Calu3 (cell line): ENCODE data around the gene BAMBI. TPM values are rescaled to one million over a fixed set of nuclear protein-coding genes. Genes with fewer than 3 reads are reported as not detected.

Experiments
- BruUV-seq: library from RNA; stranded (reverse); fragments of 400-500 nt; replicated peaks from 2 replicates; lab custom pipeline; 2021; lab: Mats Ljungman, UMichigan
- CTCF ChIA-PET: fragments of 300-600 bp; sonication (Branson Sonifier 250); formaldehyde crosslinking; loops from one replicate; lab custom pipeline; 2022; ENCODE audit warnings: antibody characterized with exemption; lab: Charles Lee
- DNase-seq: peaks from one replicate; pipeline ENCODE4 v3.0.0; 2022
- H3K27ac Mint-ChIP-seq: one replicate; pipeline ENCODE4 v1.8.0; 2022; ENCODE audit warnings: mixed read lengths; ENCODE audit not compliant: unreplicated experiment
- H3K27me3 Mint-ChIP-seq: one replicate; pipeline ENCODE4 v1.8.0; 2022; ENCODE audit warnings: mixed read lengths; ENCODE audit not compliant: unreplicated experiment
- H3K36me3 Mint-ChIP-seq: one replicate; pipeline ENCODE4 v1.8.0; 2022; ENCODE audit warnings: mild to moderate bottlenecking, moderate library complexity, mixed read lengths; ENCODE audit not compliant: insufficient read depth, unreplicated experiment
- H3K4me1 Mint-ChIP-seq: one replicate; pipeline ENCODE4 v1.8.0; 2022; ENCODE audit warnings: mild to moderate bottlenecking, low read depth, mixed read lengths; ENCODE audit not compliant: unreplicated experiment
- H3K4me3 Mint-ChIP-seq: one replicate; pipeline ENCODE4 v1.8.0; 2022; ENCODE audit warnings: mild to moderate bottlenecking, low read depth, moderate library complexity, mixed read lengths; ENCODE audit not compliant: unreplicated experiment
- H3K9me3 Mint-ChIP-seq: one replicate; pipeline ENCODE4 v1.8.0; 2022; ENCODE audit warnings: low read depth, mixed read lengths; ENCODE audit not compliant: unreplicated experiment
- intact Hi-C: fragments of 100-400 bp; cut with micrococcal nuclease; formaldehyde crosslinking; loops from one replicate; pipeline ENCODE4 v1.10.0; 2022; ENCODE audit not compliant: unreplicated experiment
- total RNA-seq: library from RNA; stranded (reverse); gene quantifications from 2 replicates; pipeline ENCODE4 v1.2.3, GENCODE V29; 2022
- TF ChIP-seq, protein P1 (sequence below): fragments of 200-600 bp; IDR thresholded peaks from one replicate; pipeline ENCODE4 v1.8.0; 2022; ENCODE audit warnings: antibody characterized with exemption; ENCODE audit not compliant: unreplicated experiment

The BAMBI gene
- total RNA-seq, 1 experiment from 2014 or later: 42.2 TPM

DNA sequence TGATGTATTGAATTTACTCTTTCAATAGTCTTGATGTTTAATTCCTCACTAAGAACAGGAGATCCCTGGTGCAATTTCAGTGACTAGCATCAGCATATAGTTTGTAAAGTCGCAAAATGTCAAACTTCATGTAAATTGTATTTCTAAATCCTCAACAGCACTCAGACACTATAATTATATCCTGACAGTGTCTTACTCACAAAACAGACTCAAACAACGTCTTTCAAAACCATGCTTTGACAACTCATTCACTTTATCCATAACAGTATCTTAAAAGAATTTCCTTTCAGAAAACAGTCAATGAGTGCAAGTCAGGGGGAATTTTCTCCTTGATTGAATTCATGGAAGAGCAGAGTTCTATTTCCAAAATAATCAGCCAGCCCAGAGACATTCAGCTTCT is 20.8 kb downstream of the BAMBI start:
- Mint-ChIP-seq H3K27me3 (no peaks in the 10 kb centered on the region), H3K9me3 (no peaks in the 10 kb centered on the region), H3K4me3 (no peak overlapping the region), H3K36me3 (no peaks in the 10 kb centered on the region), H3K27ac (no peak overlapping the region), H3K4me1 (no peaks in the 10 kb centered on the region)
- intact Hi-C loops: no loop called here
- no TSS peak for BruUV-seq
- no peak for DNase-seq
- TF ChIP-seq, protein P1, sequence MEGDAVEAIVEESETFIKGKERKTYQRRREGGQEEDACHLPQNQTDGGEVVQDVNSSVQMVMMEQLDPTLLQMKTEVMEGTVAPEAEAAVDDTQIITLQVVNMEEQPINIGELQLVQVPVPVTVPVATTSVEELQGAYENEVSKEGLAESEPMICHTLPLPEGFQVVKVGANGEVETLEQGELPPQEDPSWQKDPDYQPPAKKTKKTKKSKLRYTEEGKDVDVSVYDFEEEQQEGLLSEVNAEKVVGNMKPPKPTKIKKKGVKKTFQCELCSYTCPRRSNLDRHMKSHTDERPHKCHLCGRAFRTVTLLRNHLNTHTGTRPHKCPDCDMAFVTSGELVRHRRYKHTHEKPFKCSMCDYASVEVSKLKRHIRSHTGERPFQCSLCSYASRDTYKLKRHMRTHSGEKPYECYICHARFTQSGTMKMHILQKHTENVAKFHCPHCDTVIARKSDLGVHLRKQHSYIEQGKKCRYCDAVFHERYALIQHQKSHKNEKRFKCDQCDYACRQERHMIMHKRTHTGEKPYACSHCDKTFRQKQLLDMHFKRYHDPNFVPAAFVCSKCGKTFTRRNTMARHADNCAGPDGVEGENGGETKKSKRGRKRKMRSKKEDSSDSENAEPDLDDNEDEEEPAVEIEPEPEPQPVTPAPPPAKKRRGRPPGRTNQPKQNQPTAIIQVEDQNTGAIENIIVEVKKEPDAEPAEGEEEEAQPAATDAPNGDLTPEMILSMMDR: no peak
- CTCF ChIA-PET: no interaction called here

DNA sequence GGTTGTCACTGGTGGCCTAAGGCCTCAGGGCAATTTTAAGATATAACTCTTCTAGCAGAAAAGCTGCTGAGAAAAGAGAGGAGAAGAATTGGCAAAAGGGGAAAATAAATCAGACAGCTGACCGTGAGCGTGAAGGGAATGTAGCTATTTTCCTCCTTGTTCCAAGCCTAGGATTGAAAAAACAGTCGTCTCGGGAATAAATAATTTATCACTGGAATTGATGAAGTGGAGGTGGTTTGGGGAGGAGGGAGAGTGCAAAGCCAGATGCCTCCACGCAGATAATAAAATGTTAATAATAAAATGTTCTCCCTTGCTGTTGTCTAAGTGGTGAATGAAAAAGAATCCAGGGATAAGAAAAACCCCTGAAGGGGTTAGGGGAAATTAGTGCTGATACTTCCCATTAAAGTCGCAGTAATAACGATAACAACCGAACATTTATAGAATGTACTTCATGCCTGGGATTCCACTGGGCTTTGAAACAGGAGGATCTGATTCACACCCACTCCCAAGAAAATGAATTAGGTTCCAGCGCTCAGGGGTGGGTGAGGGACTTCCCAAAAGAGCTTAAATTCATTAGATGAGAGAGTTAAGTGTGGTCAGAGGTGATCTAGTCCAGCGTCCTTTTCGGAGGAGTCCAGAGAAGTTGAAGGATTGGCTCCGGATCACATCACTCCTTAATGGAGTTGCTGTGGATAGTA is 27.3 kb downstream of the BAMBI start:
- CTCF ChIA-PET: no interaction called here
- H3K4me1 Mint-ChIP-seq: no peaks in the 10 kb centered on the region
- no peak overlapping the region for H3K4me3 Mint-ChIP-seq
- DNase-seq: no peak
- H3K36me3 Mint-ChIP-seq: no peaks in the 10 kb centered on the region
- intact Hi-C loops: no loop called here
- no peaks in the 10 kb centered on the region for H3K27me3 Mint-ChIP-seq
- no peaks in the 10 kb centered on the region for H3K9me3 Mint-ChIP-seq
- TF ChIP-seq, protein P1: no peak
- no TSS peak for BruUV-seq
- H3K27ac Mint-ChIP-seq: no peak overlapping the region

DNA sequence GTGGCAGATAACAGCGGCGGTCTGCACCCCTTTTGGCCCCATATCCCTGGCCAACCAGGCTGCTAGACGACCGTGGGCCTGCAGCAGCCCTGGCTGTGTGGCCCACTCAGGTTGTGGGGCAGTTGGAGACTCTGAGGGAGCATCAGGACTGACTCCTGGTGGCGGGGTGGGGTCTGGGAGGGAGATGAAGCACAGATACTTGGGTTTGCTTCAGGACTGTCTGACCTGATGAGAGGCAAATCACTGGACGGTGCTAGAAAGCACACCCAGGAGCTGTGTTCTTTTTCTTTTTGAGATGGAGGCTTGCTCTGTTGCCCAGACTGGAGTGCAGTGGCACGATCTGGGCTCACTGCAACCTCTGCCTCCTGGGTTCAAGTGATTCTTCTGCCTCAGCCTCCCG is 28.2 kb downstream of the BAMBI start:
- no peak overlapping the region for H3K4me3 Mint-ChIP-seq
- DNase-seq: no peak
- BruUV-seq: no TSS peak
- H3K27me3 Mint-ChIP-seq: no peaks in the 10 kb centered on the region
- no peak overlapping the region for H3K27ac Mint-ChIP-seq
- no peaks in the 10 kb centered on the region for H3K9me3 Mint-ChIP-seq
- no peaks in the 10 kb centered on the region for H3K4me1 Mint-ChIP-seq
- no peaks in the 10 kb centered on the region for H3K36me3 Mint-ChIP-seq
- intact Hi-C loops: no loop called here
- TF ChIP-seq, protein P1: no peak
- CTCF ChIA-PET: no interaction called here

DNA sequence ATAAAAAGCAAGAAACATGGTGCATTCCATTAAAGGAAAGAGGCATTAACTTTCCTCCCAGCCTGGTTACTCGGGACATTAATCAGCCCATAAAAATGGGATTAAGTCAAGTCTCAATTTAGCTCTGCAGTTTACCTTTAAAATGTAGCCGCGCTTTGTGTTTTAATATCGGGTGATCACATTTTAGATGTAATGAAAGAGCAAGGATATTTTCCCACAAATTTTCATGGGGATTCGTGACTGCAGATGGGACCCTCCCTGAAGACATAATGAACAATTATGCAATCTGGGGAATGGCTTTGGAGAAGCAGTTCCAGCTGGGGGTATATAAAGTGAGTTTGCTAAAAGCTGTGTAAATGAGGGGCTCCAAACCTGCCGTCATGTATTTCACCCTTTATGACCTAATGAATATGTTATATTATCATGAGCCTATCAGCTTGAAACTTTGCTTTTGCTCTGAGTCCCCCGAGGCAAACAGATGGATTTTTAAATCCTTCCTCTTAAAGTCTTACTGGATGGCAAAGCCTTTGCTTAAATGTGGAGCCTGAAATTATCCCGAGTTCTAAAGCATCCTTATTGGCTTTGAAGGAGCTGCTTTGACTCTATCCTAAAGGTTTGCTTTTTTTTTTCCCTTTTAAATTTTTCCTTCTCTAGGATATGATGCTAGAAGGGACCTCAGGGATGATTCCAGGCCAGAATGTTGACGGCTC is 31.8 kb downstream of the BAMBI start:
- no peaks in the 10 kb centered on the region for H3K9me3 Mint-ChIP-seq
- no peak overlapping the region for H3K4me3 Mint-ChIP-seq
- no peak for DNase-seq
- BruUV-seq: no TSS peak
- peaks cover 6% of the 10 kb centered on the region for H3K4me1 Mint-ChIP-seq
- intact Hi-C loops: no loop called here
- TF ChIP-seq, protein P1: no peak
- H3K36me3 Mint-ChIP-seq: no peaks in the 10 kb centered on the region
- H3K27me3 Mint-ChIP-seq: no peaks in the 10 kb centered on the region
- no peak overlapping the region for H3K27ac Mint-ChIP-seq
- CTCF ChIA-PET: interaction anchor here (0.7 kb wide), 1 partner anchor 23 kb away, joined by 3 read pairs; no protein-coding TSS in a partner anchor
